IMR-90 (cell line): ENCODE data around the gene TAB2. TPM values are rescaled to one million over a fixed set of nuclear protein-coding genes. Genes with fewer than 3 reads are reported as not detected.

ENCODE experiments used
- ATAC-seq: fragments of 200-7000 bp; cut with Tn5 transposase; 2 replicates; pipeline ENCODE4 v1.9.1; 2020; ENCODE audit warnings: low read depth, mild to moderate bottlenecking, moderate library complexity
- BruUV-seq: library from RNA; stranded (reverse); fragments of 400-500 nt; replicated peaks from 2 replicates; lab custom pipeline; 2021; lab: Mats Ljungman, UMichigan
- CTCF ChIA-PET: fragments of 300-600 bp; formaldehyde crosslinking; extraction: SDS; loops from one replicate; lab custom pipeline; 2021; ENCODE audit warnings: antibody characterized with exemption; lab: Yijun Ruan, JAX
- POLR2A ChIA-PET: fragments of 300-600 bp; sonication (Branson Sonifier 250); formaldehyde crosslinking; loops from one replicate; lab custom pipeline; 2022; ENCODE audit warnings: antibody characterized with exemption; ENCODE audit not compliant: unreplicated experiment; lab: Charles Lee
- DNase-seq: peaks from one replicate; pipeline ENCODE4 v3.0.0; 2013
- H2AFZ ChIP-seq: replicated peaks from 2 replicates; pipeline ENCODE3; 2013; ENCODE audit warnings: low read length, mild to moderate bottlenecking; ENCODE audit not compliant: poor library complexity
- H2AK5ac ChIP-seq: 2 replicates; pipeline ENCODE4 v1.6.1; 2013; ENCODE audit warnings: low read depth, low read length, inconsistent platforms
- H2AK9ac ChIP-seq: replicated peaks from 2 replicates; pipeline ENCODE3; 2013; ENCODE audit warnings: mild to moderate bottlenecking, low read depth, low read length, moderate library complexity; ENCODE audit not compliant: poor library complexity
- H2BK120ac ChIP-seq: 2 replicates; pipeline ENCODE4 v1.6.1; 2013; ENCODE audit warnings: low read depth, low read length, inconsistent platforms
- H2BK15ac ChIP-seq: 3 replicates; pipeline ENCODE4 v1.6.1; 2013; ENCODE audit warnings: low read depth, low read length, inconsistent platforms
- H2BK20ac ChIP-seq: 2 replicates; pipeline ENCODE4 v1.6.1; 2013; ENCODE audit warnings: low read depth, mild to moderate bottlenecking, inconsistent platforms, low read length, moderate library complexity
- H2BK5ac ChIP-seq: 2 replicates; pipeline ENCODE4 v1.6.1; 2013; ENCODE audit warnings: mild to moderate bottlenecking, low read depth, low read length, inconsistent platforms; ENCODE audit not compliant: poor library complexity, severe bottlenecking
- H3K14ac ChIP-seq: replicated peaks from 2 replicates; pipeline ENCODE4 v1.6.1; 2013; ENCODE audit warnings: low read depth, low read length, inconsistent platforms
- H3K18ac ChIP-seq: 2 replicates; pipeline ENCODE4 v1.6.1; 2013; ENCODE audit warnings: low read depth, low read length, control low read depth
- H3K23ac ChIP-seq: 2 replicates; pipeline ENCODE4 v1.6.1; 2013; ENCODE audit warnings: low read depth, low read length, inconsistent platforms
- H3K27ac ChIP-seq: 2 replicates; pipeline ENCODE4 v1.5.1; 2013; ENCODE audit warnings: mild to moderate bottlenecking, control low read depth, low read length; ENCODE audit not compliant: insufficient read depth
- H3K27me3 ChIP-seq: 2 replicates; pipeline ENCODE4 v1.6.1; 2013; ENCODE audit warnings: low read length; ENCODE audit not compliant: control insufficient read depth, insufficient read depth
- H3K36me3 ChIP-seq: 2 replicates; pipeline ENCODE4 v1.6.1; 2013; ENCODE audit warnings: low read length, mixed read lengths; ENCODE audit not compliant: control insufficient read depth, insufficient read depth
- H3K4ac ChIP-seq: 2 replicates; pipeline ENCODE4 v1.6.1; 2013; ENCODE audit warnings: low read depth, low read length, inconsistent platforms
- H3K4me1 ChIP-seq: 2 replicates; pipeline ENCODE4 v1.6.1; 2013; ENCODE audit warnings: low read length, mixed read lengths; ENCODE audit not compliant: control insufficient read depth, insufficient read depth
- H3K4me2 ChIP-seq: 2 replicates; pipeline ENCODE4 v1.6.1; 2013; ENCODE audit warnings: low read depth, mild to moderate bottlenecking, control low read depth, low read length, moderate library complexity
- H3K4me3 ChIP-seq: 2 replicates; pipeline ENCODE4 v1.5.1; 2013; ENCODE audit warnings: low read depth, mild to moderate bottlenecking, control low read depth, low read length, moderate library complexity; ENCODE audit not compliant: insufficient read depth
- H3K56ac ChIP-seq: 2 replicates; pipeline ENCODE4 v1.6.1; 2013; ENCODE audit warnings: low read length, inconsistent platforms; ENCODE audit not compliant: insufficient read depth; ENCODE audit errors: extremely low read depth
- H3K79me1 ChIP-seq, 2 experiments: 2 replicates each; pipeline ENCODE4 v1.6.1; 2013; ENCODE audit warnings: low read length in 2 of 2, inconsistent platforms in 1 of 2, low read depth in 1 of 2
- H3K9ac ChIP-seq: 2 replicates; pipeline ENCODE4 v1.6.1; 2013; ENCODE audit warnings: low read depth, low read length, control low read depth
- H3K9me1 ChIP-seq: 2 replicates; pipeline ENCODE4 v1.6.1; 2013; ENCODE audit warnings: low read length, inconsistent platforms; ENCODE audit not compliant: insufficient read depth
- H3K9me3 ChIP-seq: 2 replicates; pipeline ENCODE4 v1.6.1; 2013; ENCODE audit warnings: low read length; ENCODE audit not compliant: control insufficient read depth, insufficient read depth
- H4K20me1 ChIP-seq: 2 replicates; pipeline ENCODE4 v1.6.1; 2013; ENCODE audit warnings: low read length, inconsistent platforms; ENCODE audit not compliant: insufficient read depth
- H4K5ac ChIP-seq: 2 replicates; pipeline ENCODE4 v1.6.1; 2013; ENCODE audit warnings: mild to moderate bottlenecking, low read depth, low read length, control low read depth
- H4K8ac ChIP-seq, 2 experiments: 2 replicates each; pipeline ENCODE4 v1.6.1; 2013; ENCODE audit warnings: low read depth in 2 of 2, low read length in 2 of 2, control low read depth in 1 of 2, inconsistent platforms in 1 of 2
- H4K91ac ChIP-seq: 2 replicates; pipeline ENCODE4 v1.6.1; 2013; ENCODE audit warnings: low read depth, low read length, inconsistent platforms; ENCODE audit not compliant: insufficient read depth
- BHLHE40 ChIP-seq: fragments of 150-350 bp; IDR thresholded peaks from 2 replicates; pipeline ENCODE4 v1.6.1; 2016; ENCODE audit warnings: mild to moderate bottlenecking, low read depth, low read length
- CEBPB ChIP-seq: IDR thresholded peaks from 2 replicates; pipeline ENCODE4 v1.6.1; 2012; ENCODE audit warnings: low read depth, low read length, improper control_type of control experiment
- CHD1 ChIP-seq: IDR thresholded peaks from 2 replicates; pipeline ENCODE4 v1.6.1; 2012; ENCODE audit warnings: low read depth, low read length, improper control_type of control experiment
- FOS ChIP-seq: fragments of 150-350 bp; IDR thresholded peaks from 2 replicates; pipeline ENCODE4 v1.6.1; 2016; ENCODE audit warnings: low read depth, low read length
- MAFK ChIP-seq: IDR thresholded peaks from 2 replicates; pipeline ENCODE4 v1.6.1; 2012; ENCODE audit warnings: low read depth, low read length, improper control_type of control experiment
- MAZ ChIP-seq: IDR thresholded peaks from 2 replicates; pipeline ENCODE4 v1.6.1; 2012; ENCODE audit warnings: low read depth, mild to moderate bottlenecking, low read length, improper control_type of control experiment, moderate library complexity, borderline replicate concordance
- MXI1 ChIP-seq: IDR thresholded peaks from 2 replicates; pipeline ENCODE4 v1.6.1; 2012; ENCODE audit warnings: low read depth, mild to moderate bottlenecking, low read length, moderate library complexity, borderline replicate concordance
- NFE2L2 ChIP-seq: fragments of 150-350 bp; IDR thresholded peaks from 2 replicates; pipeline ENCODE4 v1.6.1; 2016; ENCODE audit warnings: low read depth, mild to moderate bottlenecking, low read length
- POLR2A ChIP-seq: IDR thresholded peaks from 2 replicates; pipeline ENCODE4 v1.6.1; 2012; ENCODE audit warnings: mild to moderate bottlenecking, low read depth, low read length
- RAD21 ChIP-seq: IDR thresholded peaks from 2 replicates; pipeline ENCODE4 v1.6.1; 2012; ENCODE audit warnings: low read length, improper control_type of control experiment
- RCOR1 ChIP-seq: IDR thresholded peaks from 2 replicates; pipeline ENCODE4 v1.6.1; 2012; ENCODE audit warnings: mild to moderate bottlenecking, low read length, improper control_type of control experiment; ENCODE audit not compliant: insufficient replicate concordance
- RFX5 ChIP-seq: IDR thresholded peaks from 2 replicates; pipeline ENCODE4 v1.8.0; 2012; ENCODE audit warnings: low read depth, mild to moderate bottlenecking, low read length, moderate library complexity
- SMC3 ChIP-seq: fragments of 150-350 bp; IDR thresholded peaks from 2 replicates; pipeline ENCODE4 v1.6.1; 2016; ENCODE audit warnings: low read depth, mild to moderate bottlenecking, antibody characterized with exemption, low read length, moderate library complexity
- WGBS, 2 experiments: methylation state at CpG; one replicate each; pipeline versions ENCODE4 v1.1.5 to v1.1.7; 2013; ENCODE audit warnings: missing lambda C conversion rate in 2 of 2; ENCODE audit not compliant: insufficient read length in 1 of 2; ENCODE audit errors: extremely low coverage in 2 of 2; 5-methylcytosine and 5-hydroxymethylcytosine counted together
- dilution Hi-C: fragments of 300-500 bp; cut with HindIII; formaldehyde crosslinking; loops from one replicate; pipeline ENCODE4 v1.14.3; 2018; ENCODE audit warnings: low sequenced_read_pairs; ENCODE audit not compliant: unreplicated experiment
- in situ Hi-C: fragments of 300-500 bp; cut with MboI; formaldehyde crosslinking; loops from 3 replicates; pipeline ENCODE4 v1.14.3; 2019; ENCODE audit warnings: low sequenced_read_pairs, inconsistent platforms, mixed read lengths
- intact Hi-C: fragments of 100-400 bp; cut with micrococcal nuclease; formaldehyde crosslinking; loops from 2 replicates; pipeline ENCODE4 v1.10.0; 2022
- polyA plus RNA-seq, 3 experiments: library from polyadenylated mRNA; depleted of rRNA; stranded (reverse); fragments of >200 nt; gene quantifications; 2 replicates each; pipeline ENCODE4 v1.2.3, GENCODE V29; 2012; ENCODE audit warnings: low replicate concordance in 1 of 3
- total RNA-seq: library from RNA; depleted of rRNA; stranded (reverse); fragments of >200 nt; gene quantifications from 2 replicates; pipeline ENCODE4 v1.2.3, GENCODE V29; 2012
- TF ChIP-seq, protein P1 (sequence below): conservative IDR thresholded peaks from 2 replicates; pipeline ENCODE4 v1.5.1; 2012; ENCODE audit warnings: mild to moderate bottlenecking, low read depth, low read length, improper control_type of control experiment
- TF ChIP-seq, protein P2 (sequence below): fragments of 150-350 bp; IDR thresholded peaks from 2 replicates; pipeline ENCODE4 v1.6.1; 2016; ENCODE audit warnings: low read depth, mild to moderate bottlenecking, low read length, moderate library complexity, borderline replicate concordance
- TF ChIP-seq, protein P3 (sequence below): fragments of 150-350 bp; IDR thresholded peaks from 2 replicates; pipeline ENCODE4 v1.6.1; 2017; ENCODE audit warnings: mild to moderate bottlenecking, antibody characterized with exemption, low read length, low read depth

Gene TAB2
- total and polyA plus RNA-seq, 2 of the 4 experiments (the other 2 are of a cell fraction) = 20.8 to 25.3 TPM

DNA sequence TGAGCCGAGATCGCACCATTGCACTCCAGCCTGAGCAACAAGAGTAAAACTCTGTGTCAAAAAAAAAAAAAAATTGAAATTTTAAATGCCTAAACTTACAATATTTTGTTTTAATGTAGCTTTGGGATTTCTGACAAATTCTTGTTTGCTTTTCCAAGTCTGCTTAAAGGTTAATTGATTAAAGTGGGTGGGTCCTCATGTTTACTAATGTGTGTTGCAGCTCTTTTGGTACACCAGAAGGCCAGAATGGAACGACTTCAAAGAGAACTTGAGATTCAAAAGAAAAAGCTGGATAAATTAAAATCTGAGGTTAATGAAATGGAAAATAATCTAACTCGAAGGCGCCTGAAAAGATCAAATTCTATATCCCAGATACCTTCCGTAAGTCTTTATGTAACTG is 79.9 kb downstream of the TAB2 start:
- Histone ChIP-seq H2BK5ac (no peak overlapping the region), H3K23ac (no peak overlapping the region), H4K5ac (no peak overlapping the region), H3K4ac (no peak overlapping the region), H3K9me1 (peaks cover 5% of the 10 kb centered on the region), H3K9ac (no peak overlapping the region), H4K91ac (no peak overlapping the region), H3K56ac (no peak overlapping the region), H2BK20ac (no peak overlapping the region), H3K14ac (no peak overlapping the region), H3K9me3 (no peaks in the 10 kb centered on the region), H2BK15ac (no peak overlapping the region), H3K79me1 (peaks cover 15 to 19% of the 10 kb centered on the region in 2 experiments), H3K18ac (no peak overlapping the region), H3K4me2 (no peak overlapping the region), H4K20me1 (peaks cover 11% of the 10 kb centered on the region; the same call in 1 of the 2 replicates), H2AFZ (no peak overlapping the region), H3K4me1 (peaks cover 1% of the 10 kb centered on the region), H2AK5ac (no peak overlapping the region), H4K8ac (no peak overlapping the region), H3K4me3 (no peak overlapping the region), H3K27ac (no peak overlapping the region), H3K27me3 (no peaks in the 10 kb centered on the region), H3K36me3 (peaks cover 15% of the 10 kb centered on the region), H2AK9ac (no peak overlapping the region), H2BK120ac (no peak overlapping the region)
- ChIA-PET CTCF (no interaction called here), POLR2A (no interaction called here)
- in situ Hi-C loops (no loop called here), dilution Hi-C loops (no loop called here), intact Hi-C loops (loop anchor here (5.0 kb wide), 1 partner anchor 55 kb away; no protein-coding TSS in a partner anchor)
- WGBS, 2 experiments = no CpG with 5 or more reads among the region's 6 CpGs
- TF ChIP-seq FOS (no peak), MAFK (no peak), RAD21 (no peak), MAZ (no peak), RCOR1 (no peak), CEBPB (no peak), BHLHE40 (no peak), RFX5 (no peak), NFE2L2 (no peak), SMC3 (no peak), MXI1 (no peak), POLR2A (no peak), CHD1 (no peak)
- TF ChIP-seq, protein P1, sequence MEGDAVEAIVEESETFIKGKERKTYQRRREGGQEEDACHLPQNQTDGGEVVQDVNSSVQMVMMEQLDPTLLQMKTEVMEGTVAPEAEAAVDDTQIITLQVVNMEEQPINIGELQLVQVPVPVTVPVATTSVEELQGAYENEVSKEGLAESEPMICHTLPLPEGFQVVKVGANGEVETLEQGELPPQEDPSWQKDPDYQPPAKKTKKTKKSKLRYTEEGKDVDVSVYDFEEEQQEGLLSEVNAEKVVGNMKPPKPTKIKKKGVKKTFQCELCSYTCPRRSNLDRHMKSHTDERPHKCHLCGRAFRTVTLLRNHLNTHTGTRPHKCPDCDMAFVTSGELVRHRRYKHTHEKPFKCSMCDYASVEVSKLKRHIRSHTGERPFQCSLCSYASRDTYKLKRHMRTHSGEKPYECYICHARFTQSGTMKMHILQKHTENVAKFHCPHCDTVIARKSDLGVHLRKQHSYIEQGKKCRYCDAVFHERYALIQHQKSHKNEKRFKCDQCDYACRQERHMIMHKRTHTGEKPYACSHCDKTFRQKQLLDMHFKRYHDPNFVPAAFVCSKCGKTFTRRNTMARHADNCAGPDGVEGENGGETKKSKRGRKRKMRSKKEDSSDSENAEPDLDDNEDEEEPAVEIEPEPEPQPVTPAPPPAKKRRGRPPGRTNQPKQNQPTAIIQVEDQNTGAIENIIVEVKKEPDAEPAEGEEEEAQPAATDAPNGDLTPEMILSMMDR = no peak
- TF ChIP-seq, protein P2, sequence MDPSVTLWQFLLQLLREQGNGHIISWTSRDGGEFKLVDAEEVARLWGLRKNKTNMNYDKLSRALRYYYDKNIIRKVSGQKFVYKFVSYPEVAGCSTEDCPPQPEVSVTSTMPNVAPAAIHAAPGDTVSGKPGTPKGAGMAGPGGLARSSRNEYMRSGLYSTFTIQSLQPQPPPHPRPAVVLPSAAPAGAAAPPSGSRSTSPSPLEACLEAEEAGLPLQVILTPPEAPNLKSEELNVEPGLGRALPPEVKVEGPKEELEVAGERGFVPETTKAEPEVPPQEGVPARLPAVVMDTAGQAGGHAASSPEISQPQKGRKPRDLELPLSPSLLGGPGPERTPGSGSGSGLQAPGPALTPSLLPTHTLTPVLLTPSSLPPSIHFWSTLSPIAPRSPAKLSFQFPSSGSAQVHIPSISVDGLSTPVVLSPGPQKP = no peak
- TF ChIP-seq, protein P3, sequence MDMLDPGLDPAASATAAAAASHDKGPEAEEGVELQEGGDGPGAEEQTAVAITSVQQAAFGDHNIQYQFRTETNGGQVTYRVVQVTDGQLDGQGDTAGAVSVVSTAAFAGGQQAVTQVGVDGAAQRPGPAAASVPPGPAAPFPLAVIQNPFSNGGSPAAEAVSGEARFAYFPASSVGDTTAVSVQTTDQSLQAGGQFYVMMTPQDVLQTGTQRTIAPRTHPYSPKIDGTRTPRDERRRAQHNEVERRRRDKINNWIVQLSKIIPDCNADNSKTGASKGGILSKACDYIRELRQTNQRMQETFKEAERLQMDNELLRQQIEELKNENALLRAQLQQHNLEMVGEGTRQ = no peak
- DNase-seq (no peak), ATAC-seq (no peak)
- no TSS peak for BruUV-seq
